HepG2 (cell line): Measurements from ENCODE around the gene AEBP1. TPM values are rescaled to one million over a fixed set of nuclear protein-coding genes. Genes with fewer than 3 reads are reported as not detected.

Source experiments
- ATAC-seq: fragments of 200-7000 bp; cut with Tn5 transposase; 3 replicates; pipeline ENCODE4 v1.9.1; 2020; ENCODE audit warnings: mild to moderate bottlenecking, moderate library complexity
- BruUV-seq: library from RNA; stranded (reverse); fragments of 400-500 nt; replicated peaks from 2 replicates; lab custom pipeline; 2021; lab: Mats Ljungman, UMichigan
- CTCF ChIA-PET: fragments of 300-600 bp; formaldehyde crosslinking; extraction: SDS; loops from one replicate; lab custom pipeline; 2021; ENCODE audit warnings: low total read pairs, inconsistent platforms, low intra/inter-chr PET ratio; lab: Yijun Ruan, JAX
- POLR2A ChIA-PET: fragments of 350-600 bp; sonication (Branson Sonifier 250); formaldehyde crosslinking; loops from one replicate; lab custom pipeline; 2020; ENCODE audit warnings: antibody characterized with exemption, inconsistent platforms; lab: Yijun Ruan, JAX
- DNase-seq: peaks from one replicate; pipeline ENCODE4 v3.0.0-alpha.2; 2015; ENCODE audit warnings: low spot score
- FAIRE-seq: peaks from 3 replicates; lab custom pipeline; 2011; peaks lifted over from hg19 to GRCh38; lab: Jason Lieb, UNC
- H2AFZ ChIP-seq: one replicate; pipeline ENCODE4 v1.6.1; 2011; ENCODE audit warnings: low read length, inconsistent platforms
- H3K27ac ChIP-seq: fragments of 300-600 bp; 3 replicates; pipeline ENCODE4 v1.8.0; 2011; ENCODE audit warnings: mixed run types, mild to moderate bottlenecking, mixed read lengths, low read length, inconsistent platforms; ENCODE audit not compliant: insufficient read depth; ENCODE audit errors: extremely low read length
- H3K27me3 ChIP-seq, 2 experiments: fragments of 200-600 bp in 1 of 2; 2 replicates in 1 of 2; 3 replicates in 1 of 2; pipeline versions ENCODE4 v1.6.0 to v1.8.0; 2011; ENCODE audit warnings: low read length in 2 of 2, mild to moderate bottlenecking in 2 of 2, moderate library complexity in 2 of 2, inconsistent platforms in 1 of 2; ENCODE audit not compliant: insufficient read depth in 2 of 2, control insufficient read depth in 1 of 2
- H3K36me3 ChIP-seq, 2 experiments: fragments of 200-600 bp in 1 of 2; replicated peaks in 1 of 2; 2 replicates in 1 of 2; 3 replicates in 1 of 2; pipeline versions ENCODE4 v1.5.1 to v1.8.0; 2011; ENCODE audit warnings: low read length in 2 of 2, inconsistent platforms in 1 of 2; ENCODE audit not compliant: insufficient read depth in 2 of 2, control insufficient read depth in 1 of 2
- H3K4me1 ChIP-seq: 2 replicates; pipeline ENCODE4 v1.5.1; 2012; ENCODE audit warnings: low read length, inconsistent platforms; ENCODE audit not compliant: insufficient read depth
- H3K4me2 ChIP-seq: 2 replicates; pipeline ENCODE4 v1.6.0; 2011; ENCODE audit warnings: low read depth, low read length, inconsistent platforms
- H3K4me3 ChIP-seq, 3 experiments: fragments of 200-600 bp in 1 of 3; sonication (generic), shearing (Covaris generic) in 1 of 3; replicated peaks in 1 of 3; 2 replicates each; pipeline ENCODE4 v1.5.1; 2011 to 2016; ENCODE audit warnings: low read length in 3 of 3, inconsistent platforms in 2 of 3, low read depth in 2 of 3, mild to moderate bottlenecking in 2 of 3, control low read depth in 1 of 3, mixed read lengths in 1 of 3; ENCODE audit not compliant: insufficient read depth in 1 of 3
- H3K79me2 ChIP-seq: one replicate; pipeline ENCODE4 v1.6.1; 2011; ENCODE audit warnings: low read length, inconsistent platforms; ENCODE audit not compliant: insufficient read depth
- H3K9ac ChIP-seq: 2 replicates; pipeline ENCODE4 v1.6.0; 2011; ENCODE audit warnings: mild to moderate bottlenecking, low read depth, low read length, inconsistent platforms; ENCODE audit not compliant: insufficient read depth
- H3K9me3 ChIP-seq: 2 replicates; pipeline ENCODE4 v1.5.1; 2012; ENCODE audit warnings: mild to moderate bottlenecking, low read length
- H4K20me1 ChIP-seq: 2 replicates; pipeline ENCODE4 v1.6.0; 2011; ENCODE audit warnings: inconsistent platforms, mild to moderate bottlenecking, low read length, moderate library complexity; ENCODE audit not compliant: insufficient read depth
- ATF5 ChIP-seq: sonication (generic); formaldehyde crosslinking; IDR thresholded peaks from 2 replicates; pipeline ENCODE4 v1.4.0; 2020; ENCODE audit warnings: mild to moderate bottlenecking, low read depth, missing genetic modification reagents
- GABPB1 ChIP-seq: IDR thresholded peaks from 2 replicates; pipeline ENCODE4 v1.6.1; 2016; ENCODE audit warnings: mild to moderate bottlenecking, missing genetic modification reagents, moderate library complexity, missing compliant biosample characterization
- JDP2 ChIP-seq: sonication (generic); formaldehyde crosslinking; IDR thresholded peaks from 2 replicates; pipeline ENCODE4 v1.8.1; 2022; ENCODE audit warnings: missing genetic modification reagents, borderline replicate concordance
- KLF12 ChIP-seq: sonication (generic); formaldehyde crosslinking; IDR thresholded peaks from 2 replicates; pipeline ENCODE4 v1.4.0; 2020; ENCODE audit warnings: missing genetic modification reagents, borderline replicate concordance
- NKX3-1 ChIP-seq: sonication (generic); formaldehyde crosslinking; IDR thresholded peaks from 2 replicates; pipeline ENCODE4 v1.5.0; 2020; ENCODE audit warnings: missing genetic modification reagents
- NPAS2 ChIP-seq: sonication (generic); formaldehyde crosslinking; IDR thresholded peaks from 2 replicates; pipeline ENCODE4 v1.8.0; 2022; ENCODE audit warnings: mild to moderate bottlenecking, missing genetic modification reagents, borderline replicate concordance
- PAWR ChIP-seq: sonication (generic); formaldehyde crosslinking; IDR thresholded peaks from 2 replicates; pipeline ENCODE4 v1.4.0; 2020; ENCODE audit warnings: missing genetic modification reagents, mild to moderate bottlenecking, borderline replicate concordance
- PLRG1 ChIP-seq: fragments of 450-650 bp; conservative IDR thresholded peaks from 2 replicates; pipeline ENCODE4 v1.6.1; 2016
- RNF2 ChIP-seq: fragments of 450-650 bp; conservative IDR thresholded peaks from 2 replicates; pipeline ENCODE4 v1.6.1; 2016; ENCODE audit warnings: low read depth
- SAFB2 ChIP-seq: sonication (generic); formaldehyde crosslinking; IDR thresholded peaks from 2 replicates; pipeline ENCODE4 v1.5.1; 2020; ENCODE audit warnings: missing genetic modification reagents, low read depth, mild to moderate bottlenecking, borderline replicate concordance
- SNAPC2 ChIP-seq: sonication (generic); formaldehyde crosslinking; IDR thresholded peaks from 2 replicates; pipeline ENCODE4 v1.8.1; 2022; ENCODE audit warnings: mild to moderate bottlenecking, missing genetic modification reagents
- SOX6 ChIP-seq, 2 experiments: fragments of 450-650 bp in 1 of 2; sonication (generic) in 1 of 2; formaldehyde crosslinking in 1 of 2; IDR thresholded peaks; 2 replicates each; pipeline versions ENCODE4 v1.4.0 to v1.6.1; 2017 to 2020; ENCODE audit warnings: antibody characterized with exemption in 1 of 2, mild to moderate bottlenecking in 1 of 2, missing genetic modification reagents in 1 of 2
- ZFY ChIP-seq: sonication (generic); formaldehyde crosslinking; IDR thresholded peaks from 2 replicates; pipeline ENCODE4 v1.4.0; 2020; ENCODE audit warnings: missing genetic modification reagents
- ZNF317 ChIP-seq: sonication (generic); formaldehyde crosslinking; IDR thresholded peaks from 2 replicates; pipeline ENCODE4 v1.5.0; 2020; ENCODE audit warnings: mild to moderate bottlenecking, missing genetic modification reagents
- ZNF382 ChIP-seq: sonication (generic); formaldehyde crosslinking; IDR thresholded peaks from 2 replicates; pipeline ENCODE4 v1.5.0; 2020; ENCODE audit warnings: missing genetic modification reagents, mild to moderate bottlenecking, borderline replicate concordance
- ZNF550 ChIP-seq: sonication (generic); formaldehyde crosslinking; IDR thresholded peaks from 2 replicates; pipeline ENCODE4 v1.4.0; 2020; ENCODE audit warnings: mild to moderate bottlenecking, missing genetic modification reagents, borderline replicate concordance
- ZNF724P ChIP-seq: sonication (generic); formaldehyde crosslinking; IDR thresholded peaks from 2 replicates; pipeline ENCODE4 v1.8.0; 2022; ENCODE audit warnings: missing genetic modification reagents, borderline replicate concordance
- ZNF83 ChIP-seq: sonication (generic); formaldehyde crosslinking; IDR thresholded peaks from 2 replicates; pipeline ENCODE4 v1.4.0; 2020; ENCODE audit warnings: missing genetic modification reagents, mild to moderate bottlenecking, borderline replicate concordance
- WGBS: methylation state at CpG from one replicate; pipeline ENCODE4 v1.1.6; 2017; ENCODE audit warnings: low lambda C conversion rate; 5-methylcytosine and 5-hydroxymethylcytosine counted together
- in situ Hi-C: cut with HindIII; loops from 2 replicates; pipeline ENCODE4 v1.10.0; 2017; ENCODE audit warnings: low pct_unique_long_range_greater_than_20kb; ENCODE audit not compliant: extremely low pct_ligation_motif_present
- intact Hi-C: fragments of 100-400 bp; cut with micrococcal nuclease; formaldehyde crosslinking; loops from one replicate; pipeline ENCODE4 v1.10.0; 2022; ENCODE audit not compliant: unreplicated experiment
- polyA plus RNA-seq, 8 experiments: library from polyadenylated mRNA; depleted of rRNA in 3 of 8; stranded (reverse) in 7 of 8; unstranded in 1 of 8; fragments of >200 nt; fragmentation: Illumina TruSeq in 4 of 8; extraction: Trizol in 4 of 8; gene quantifications; 2 replicates each; pipeline versions ENCODE4 v1.2.1 to v1.2.3, GENCODE V29; 2011 to 2016; ENCODE audit warnings: low read depth in 4 of 8, missing spikeins in 1 of 8, mixed read lengths in 1 of 8; ENCODE audit not compliant: insufficient read depth in 1 of 8
- total RNA-seq, 5 experiments: library from RNA; depleted of rRNA; stranded (reverse); fragments of >200 nt; fragmentation: Illumina TruSeq; extraction: Trizol; gene quantifications; 2 replicates each; pipeline ENCODE4 v1.2.3, GENCODE V29; 2016; ENCODE audit warnings: low read depth in 1 of 5
- TF ChIP-seq, protein P1 (sequence below): sonication (generic); formaldehyde crosslinking; conservative IDR thresholded peaks from 2 replicates; pipeline ENCODE4 v1.4.0; 2020; ENCODE audit warnings: mild to moderate bottlenecking, missing genetic modification reagents, moderate library complexity

Gene AEBP1
- total and polyA plus RNA-seq, 2 of the 13 experiments (the other 11 are each of a cell fraction or from before 2014, with no cell fraction given) = 0.22 to 0.55 TPM

GRCh38 chr7:44101303-44101965, 2.7 kb upstream of the AEBP1 start:
- DNase-seq (no peak), FAIRE-seq (no peak), ATAC-seq (peak; percentile 67)
- no peaks in the 10 kb centered on the region for H3K9me3 ChIP-seq
- peaks cover 7 to 29% of the 10 kb centered on the region in 2 experiments; a peak in 3 of 5 replicates for H3K27me3 ChIP-seq
- H3K79me2 ChIP-seq = no peaks in the 10 kb centered on the region
- no peaks in the 10 kb centered on the region for H3K36me3 ChIP-seq
- BruUV-seq = no TSS peak
- intact Hi-C loops (no loop called here), in situ Hi-C loops (no loop called here)
- no peak overlapping the region for H3K27ac ChIP-seq
- H4K20me1 ChIP-seq = no peaks in the 10 kb centered on the region
- WGBS = 21% methylated on average over 3 of the region's 3 CpGs
- peaks cover 62% of the 10 kb centered on the region for H3K4me1 ChIP-seq
- ChIA-PET POLR2A (interaction anchor here (0.9 to 1.9 kb wide), 4 partner anchors 9 to 22 kb away, joined by 4 to 7 read pairs (median 4); partner anchors contain the start of gene POLD2), CTCF (no interaction called here)
- H3K9ac ChIP-seq = peak overlapping the region; percentile 60
- H3K4me3 ChIP-seq = peak overlapping the region; percentile 42 to 66 (median 60); a peak in 5 of 6 replicates
- H2AFZ ChIP-seq = peak overlapping the region; percentile 7
- H3K4me2 ChIP-seq = peak overlapping the region; percentile 88
- no peak for TF ChIP-seq JDP2
- TF ChIP-seq NPAS2 (CRISPR knock-in tag) = no peak
- no peak for TF ChIP-seq SOX6 (IDR thresholded peaks at IDR 0.05)
- 0 out of 2 replicates have a peak, but pooled peaks have one; percentile 6 for TF ChIP-seq SOX6 (CRISPR knock-in tag; IDR thresholded peaks at IDR 0.05)
- no peak for TF ChIP-seq KLF12
- TF ChIP-seq ZNF724P = no peak
- no peak for TF ChIP-seq SAFB2 (CRISPR knock-in tag)
- TF ChIP-seq GABPB1 (CRISPR knock-in tag) = peak; percentile 37; the same call in 1 of the 2 replicates
- no peak for TF ChIP-seq ZNF550 (CRISPR knock-in tag)
- no peak for TF ChIP-seq NKX3-1 (CRISPR knock-in tag)
- peak; percentile 12; the same call in 1 of the 2 replicates for TF ChIP-seq ZFY (CRISPR knock-in tag)
- TF ChIP-seq SNAPC2 (CRISPR knock-in tag) = no peak
- TF ChIP-seq ZNF382 = no peak
- TF ChIP-seq RNF2 = no peak
- TF ChIP-seq ATF5 (CRISPR knock-in tag) = no peak
- peak; percentile 13; the same call in 1 of the 2 replicates for TF ChIP-seq ZNF317 (CRISPR knock-in tag)
- 0 out of 2 replicates have a peak, but pooled peaks have one; percentile 37 for TF ChIP-seq PAWR
- TF ChIP-seq, protein P1, sequence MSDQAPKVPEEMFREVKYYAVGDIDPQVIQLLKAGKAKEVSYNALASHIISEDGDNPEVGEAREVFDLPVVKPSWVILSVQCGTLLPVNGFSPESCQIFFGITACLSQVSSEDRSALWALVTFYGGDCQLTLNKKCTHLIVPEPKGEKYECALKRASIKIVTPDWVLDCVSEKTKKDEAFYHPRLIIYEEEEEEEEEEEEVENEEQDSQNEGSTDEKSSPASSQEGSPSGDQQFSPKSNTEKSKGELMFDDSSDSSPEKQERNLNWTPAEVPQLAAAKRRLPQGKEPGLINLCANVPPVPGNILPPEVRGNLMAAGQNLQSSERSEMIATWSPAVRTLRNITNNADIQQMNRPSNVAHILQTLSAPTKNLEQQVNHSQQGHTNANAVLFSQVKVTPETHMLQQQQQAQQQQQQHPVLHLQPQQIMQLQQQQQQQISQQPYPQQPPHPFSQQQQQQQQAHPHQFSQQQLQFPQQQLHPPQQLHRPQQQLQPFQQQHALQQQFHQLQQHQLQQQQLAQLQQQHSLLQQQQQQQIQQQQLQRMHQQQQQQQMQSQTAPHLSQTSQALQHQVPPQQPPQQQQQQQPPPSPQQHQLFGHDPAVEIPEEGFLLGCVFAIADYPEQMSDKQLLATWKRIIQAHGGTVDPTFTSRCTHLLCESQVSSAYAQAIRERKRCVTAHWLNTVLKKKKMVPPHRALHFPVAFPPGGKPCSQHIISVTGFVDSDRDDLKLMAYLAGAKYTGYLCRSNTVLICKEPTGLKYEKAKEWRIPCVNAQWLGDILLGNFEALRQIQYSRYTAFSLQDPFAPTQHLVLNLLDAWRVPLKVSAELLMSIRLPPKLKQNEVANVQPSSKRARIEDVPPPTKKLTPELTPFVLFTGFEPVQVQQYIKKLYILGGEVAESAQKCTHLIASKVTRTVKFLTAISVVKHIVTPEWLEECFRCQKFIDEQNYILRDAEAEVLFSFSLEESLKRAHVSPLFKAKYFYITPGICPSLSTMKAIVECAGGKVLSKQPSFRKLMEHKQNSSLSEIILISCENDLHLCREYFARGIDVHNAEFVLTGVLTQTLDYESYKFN (CRISPR knock-in tag) = no peak
- no peak for TF ChIP-seq PLRG1
- no peak for TF ChIP-seq ZNF83 (CRISPR knock-in tag)
